Mucosa of descending colon (tissue), 3 donors: Measurements from ENCODE around the gene HCAR1. TPM values are rescaled to one million over a fixed set of nuclear protein-coding genes. Genes with fewer than 3 reads are reported as not detected.

Source experiments
- ATAC-seq: fragments of 200-7000 bp; cut with Tn5 transposase; one replicate; pipeline ENCODE4 v1.9.1; 2020; ENCODE audit warnings: mild to moderate bottlenecking, moderate library complexity
- DNase-seq, 3 donors: peaks; one replicate each; pipeline ENCODE4 v3.0.0-alpha.2; 2020
- H3K36me3 ChIP-seq: fragments of 200-600 bp; one replicate; pipeline ENCODE4 v1.8.0; 2021; ENCODE audit warnings: low read depth, mild to moderate bottlenecking
- H3K4me1 ChIP-seq: fragments of 200-600 bp; one replicate; pipeline ENCODE4 v1.8.0; 2021; ENCODE audit warnings: low read depth, mild to moderate bottlenecking
- H3K4me3 ChIP-seq: fragments of 200-600 bp; one replicate; pipeline ENCODE4 v1.8.0; 2021; ENCODE audit warnings: mild to moderate bottlenecking
- H3K9me3 ChIP-seq: fragments of 200-600 bp; one replicate; pipeline ENCODE4 v1.8.0; 2021; ENCODE audit warnings: mild to moderate bottlenecking
- CTCF ChIP-seq: fragments of 200-600 bp; IDR thresholded peaks from one replicate; pipeline ENCODE4 v1.8.0; 2022; ENCODE audit warnings: antibody characterized with exemption, mild to moderate bottlenecking
- intact Hi-C, 2 donors: fragments of 100-400 bp; cut with DNase I in 1 of 2; cut with micrococcal nuclease in 1 of 2; formaldehyde crosslinking; loops; one replicate each; pipeline versions ENCODE4 v1.11.0 to v1.11.1; 2022; cut with DNase I, micrococcal nuclease
- total RNA-seq, 3 donors: library from RNA; stranded (reverse); fragmentation: NEBNext Ultra II Directional in 2 of 3; extraction: Animal tissue kit (Norgen Biotek cat#: 25700) in 2 of 3; gene quantifications; one replicate each; pipeline versions ENCODE4 v1.2.1 to v1.2.4, GENCODE V29; 2021 to 2023
- donor health status: DM: no; HTN: no; CAD: no; lungs with moderate emphysema.
- donor health status: DM: no; HTN: no; CAD: no.
- donor health status: DM: no; HTN: yes; CAD: no.

Gene HCAR1
- total RNA-seq, 3 donors from 2014 or later = 0.06 to 0.09 (median 0.07) TPM

- H3K36me3 ChIP-seq = no peaks in the 10 kb centered on the region
- TF ChIP-seq CTCF = no peak
- DNase-seq = no peak
- intact Hi-C loops = no loop called here
- H3K4me3 ChIP-seq = no peak overlapping the region
- no peaks in the 10 kb centered on the region for H3K9me3 ChIP-seq
- peaks cover 8% of the 10 kb centered on the region for H3K4me1 ChIP-seq
- ATAC-seq = no peak
These were observed 19.1 kb upstream of the HCAR1 start for GRCh38 chr12:122749569-122750332.

GRCh38 chr12:122747224-122748135 lies 16.8 kb upstream of the HCAR1 start:
- no peak for ATAC-seq
- no peak for TF ChIP-seq CTCF

GRCh38 chr12:122743895-122744525 lies 13.4 kb upstream of the HCAR1 start:
- intact Hi-C loops = no loop called here
- peak in 1 of 3 donors; percentile 23 for DNase-seq
- H3K9me3 ChIP-seq = no peaks in the 10 kb centered on the region
- H3K36me3 ChIP-seq = no peaks in the 10 kb centered on the region
- H3K4me3 ChIP-seq = no peak overlapping the region
- TF ChIP-seq CTCF = no peak
- ATAC-seq = peak; percentile 20
- no peaks in the 10 kb centered on the region for H3K4me1 ChIP-seq

More at GRCh38 chr12:122747224-122748135, 16.8 kb upstream of the HCAR1 start:
- intact Hi-C loops = no loop called here
- no peak for DNase-seq
- no peaks in the 10 kb centered on the region for H3K9me3 ChIP-seq
- H3K4me3 ChIP-seq = no peak overlapping the region
- peaks cover 2% of the 10 kb centered on the region for H3K4me1 ChIP-seq
- H3K36me3 ChIP-seq = no peaks in the 10 kb centered on the region

GRCh38 chr12:122740351-122740750 lies 9.7 kb upstream of the HCAR1 start:
- Histone ChIP-seq H3K9me3 (no peaks in the 10 kb centered on the region), H3K4me3 (no peak overlapping the region), H3K36me3 (no peaks in the 10 kb centered on the region), H3K4me1 (no peaks in the 10 kb centered on the region)
- TF ChIP-seq CTCF = no peak
- DNase-seq (no peak), ATAC-seq (no peak)
- intact Hi-C loops = no loop called here

- TF ChIP-seq CTCF = no peak
- no peak overlapping the region for H3K4me3 ChIP-seq
- intact Hi-C loops = no loop called here
These were observed 7.9 kb upstream of the HCAR1 start for GRCh38 chr12:122738571-122738970.

More at GRCh38 chr12:122738571-122738970, 7.9 kb upstream of the HCAR1 start:
- Histone ChIP-seq H3K9me3 (no peaks in the 10 kb centered on the region), H3K4me1 (no peaks in the 10 kb centered on the region), H3K36me3 (no peaks in the 10 kb centered on the region)
- no peak for DNase-seq
- ATAC-seq = no peak
